ENCODE results near the gene GDF7. TPM values are rescaled to one million over a fixed set of nuclear protein-coding genes. Genes with fewer than 3 reads are reported as not detected.
A peak's percentile ranks its signal among the peaks of the same experiment; 100 is the strongest.

Gene GDF7
- total and polyA plus RNA-seq, 10 of the 15 experiments (the other 5 are each of a cell fraction or from before 2014, with no cell fraction given): 0.02 to 0.11 (median 0.04) TPM; not detected in 1

DNA sequence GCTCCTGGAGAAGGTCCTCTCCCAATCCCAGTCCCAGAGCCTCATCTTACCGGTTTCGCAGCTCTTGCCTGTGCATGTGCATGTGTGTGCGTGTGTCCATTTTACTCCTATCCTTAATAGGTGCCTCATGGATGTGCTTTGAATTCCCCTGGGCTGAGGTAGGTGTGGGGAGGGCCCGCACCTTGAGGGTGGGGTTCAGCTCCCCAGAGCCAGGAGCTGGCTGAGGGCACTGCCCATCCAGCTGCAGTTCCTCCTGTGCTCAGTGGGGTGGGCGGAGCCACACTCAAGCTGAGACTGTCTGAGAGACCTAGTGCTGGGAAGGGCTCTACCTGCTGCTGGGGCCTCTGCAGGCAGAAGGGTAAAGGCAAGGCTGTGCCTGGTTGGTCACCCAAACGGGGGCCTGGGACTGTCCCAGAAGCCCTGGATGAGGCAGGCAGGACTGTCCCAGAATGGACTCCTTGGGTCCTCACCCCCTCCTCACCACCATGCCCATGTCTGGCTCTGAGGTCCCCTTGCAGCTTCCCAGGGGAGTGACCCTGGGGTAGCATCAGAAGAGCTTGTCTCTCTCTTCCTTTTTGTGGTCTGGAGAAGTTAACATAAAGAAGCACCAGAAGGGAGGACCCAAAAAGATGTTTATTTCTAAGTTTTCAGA lies 8.9 kb downstream of the GDF7 start:
- H3K4me1 ChIP-seq (ENCODE audit: control insufficient read depth, insufficient read depth, low read length): peaks cover 37% of the 10 kb centered on the region
- intact Hi-C loops (cut with micrococcal nuclease; ENCODE audit: unreplicated experiment) (no loop called here), in situ Hi-C loops (cut with MboI) (no loop called here)
- H3K4me2 ChIP-seq (ENCODE audit: control insufficient read depth, insufficient read depth): peak overlapping the region; percentile 80
- H3K27me3 ChIP-seq (replicated peaks in 1 of 2; ENCODE audit: control insufficient read depth in 2 of 2, insufficient read depth in 2 of 2, low read length in 1 of 2): peaks cover 0 to 6% of the 10 kb centered on the region in 2 experiments; a peak in 3 of 4 replicates
- TF ChIP-seq RUNX3 (IDR thresholded peaks at IDR 0.05; ENCODE audit: low read length): 0 out of 2 replicates have a peak, but pooled peaks have one; percentile 13
- TF ChIP-seq ZNF207 (IDR thresholded peaks at IDR 0.05; ENCODE audit: borderline replicate concordance): no peak
- BruUV-seq (replicated peaks): no TSS peak
- peak; percentile 15 for DNase-seq (ENCODE audit: low read depth, low spot score)
- no peaks in the 10 kb centered on the region for H3K79me2 ChIP-seq (ENCODE audit: control insufficient read depth, insufficient read depth, low read length)
- ChIA-PET CTCF (interaction anchor here (0.7 to 7.4 kb wide), 13 partner anchors 9 to 324 kb away, joined by 3 to 82 read pairs (median 3); partner anchors contain the start of gene HS1BP3), RAD21 (ENCODE audit: unreplicated experiment) (interaction anchor here (0.8 to 2.9 kb wide), 5 partner anchors 10 to 286 kb away, joined by 3 to 9 read pairs (median 4); partner anchors contain the start of gene HS1BP3), SMC1A (ENCODE audit: uncharacterized antibody, unreplicated experiment) (interaction anchor here (0.6 to 2.8 kb wide), 7 partner anchors 14 to 292 kb away, joined by 3 to 9 read pairs (median 4); no protein-coding TSS in a partner anchor), POLR2A (no interaction called here)
- WGBS (ENCODE audit: insufficient coverage, insufficient replicate concordance, low lambda C conversion rate, missing lambda C conversion rate): 9% methylated on average over 6 of the region's 6 CpGs
- H4K20me1 ChIP-seq (ENCODE audit: control insufficient read depth, insufficient read depth): no peaks in the 10 kb centered on the region
- H3K9ac ChIP-seq (ENCODE audit: control insufficient read depth, insufficient read depth, low read length): no peak overlapping the region
- H3K4me3 ChIP-seq: no peak overlapping the region
- no peaks in the 10 kb centered on the region; the same call in 2 of the 3 replicates for H3K9me3 ChIP-seq (replicated peaks; ENCODE audit: control insufficient read depth, insufficient read depth, low read length)
- peak; percentile 89 for ATAC-seq
- peak; percentile 89 for FAIRE-seq
- peak overlapping the region; percentile 69 for H3K27ac ChIP-seq (ENCODE audit: control insufficient read depth, insufficient read depth)
- no peak overlapping the region for H2AFZ ChIP-seq (ENCODE audit: control insufficient read depth, low read depth, low read length)
- H3K36me3 ChIP-seq (ENCODE audit: control insufficient read depth in 2 of 2, insufficient read depth in 2 of 2, low read length in 1 of 2): no peaks in the 10 kb centered on the region; a peak in 1 of 4 replicates

- ChIA-PET POLR2A (no interaction called here), SMC1A (ENCODE audit: uncharacterized antibody, unreplicated experiment) (interaction anchor here (0.7 to 2.8 kb wide), 10 partner anchors 15 to 349 kb away, joined by 3 to 9 read pairs (median 4); no protein-coding TSS in a partner anchor), CTCF (interaction anchor here (0.7 to 7.4 kb wide), 15 partner anchors 8 to 350 kb away, joined by 3 to 82 read pairs (median 3); partner anchors contain the start of gene HS1BP3), RAD21 (ENCODE audit: unreplicated experiment) (interaction anchor here (0.8 to 2.9 kb wide), 7 partner anchors 10 to 285 kb away, joined by 3 to 9 read pairs (median 4); partner anchors contain the start of gene HS1BP3)
- BruUV-seq (replicated peaks): no TSS peak
- no peaks in the 10 kb centered on the region for H4K20me1 ChIP-seq (ENCODE audit: control insufficient read depth, insufficient read depth)
- no peaks in the 10 kb centered on the region; a peak in 2 of 4 replicates for H3K36me3 ChIP-seq (ENCODE audit: control insufficient read depth in 2 of 2, insufficient read depth in 2 of 2, low read length in 1 of 2)
- intact Hi-C loops (cut with micrococcal nuclease; ENCODE audit: unreplicated experiment): no loop called here
- no peaks in the 10 kb centered on the region for H3K79me2 ChIP-seq (ENCODE audit: control insufficient read depth, insufficient read depth, low read length)
- DNase-seq (ENCODE audit: low read depth, low spot score) (peak; percentile 77), FAIRE-seq (peak; percentile 75), ATAC-seq (peak; percentile 52)
- H3K4me2 ChIP-seq (ENCODE audit: control insufficient read depth, insufficient read depth): peak overlapping the region; percentile 80
- H2AFZ ChIP-seq (ENCODE audit: control insufficient read depth, low read depth, low read length): no peak overlapping the region
- H3K9ac ChIP-seq (ENCODE audit: control insufficient read depth, insufficient read depth, low read length): peak overlapping the region; percentile 10; the same call in 1 of the 2 replicates
- H3K9me3 ChIP-seq (replicated peaks; ENCODE audit: control insufficient read depth, insufficient read depth, low read length): no peaks in the 10 kb centered on the region
- peak overlapping the region; percentile 69 for H3K27ac ChIP-seq (ENCODE audit: control insufficient read depth, insufficient read depth)
- H3K4me3 ChIP-seq: no peak overlapping the region
- H3K4me1 ChIP-seq (ENCODE audit: control insufficient read depth, insufficient read depth, low read length): peaks cover 37% of the 10 kb centered on the region
- in situ Hi-C loops (cut with MboI): no loop called here
- H3K27me3 ChIP-seq (replicated peaks in 1 of 2; ENCODE audit: control insufficient read depth in 2 of 2, insufficient read depth in 2 of 2, low read length in 1 of 2): peaks cover 0 to 2% of the 10 kb centered on the region in 2 experiments; a peak in 3 of 4 replicates
- 2% methylated on average over 12 of the region's 12 CpGs for WGBS (ENCODE audit: insufficient coverage, insufficient replicate concordance, low lambda C conversion rate, missing lambda C conversion rate)
- TF ChIP-seq SREBF1 (IDR thresholded peaks at IDR 0.05; ENCODE audit: low read length) (no peak), HDAC2 (IDR thresholded peaks at IDR 0.05) (no peak), NFIC (IDR thresholded peaks at IDR 0.05; ENCODE audit: low read depth, low read length) (0 out of 2 replicates have a peak, but pooled peaks have one; percentile 24), YY1 (IDR thresholded peaks at IDR 0.05; ENCODE audit: low read depth, low read length) (no peak), NBN (IDR thresholded peaks at IDR 0.05) (no peak)
- TF ChIP-seq, protein P1, sequence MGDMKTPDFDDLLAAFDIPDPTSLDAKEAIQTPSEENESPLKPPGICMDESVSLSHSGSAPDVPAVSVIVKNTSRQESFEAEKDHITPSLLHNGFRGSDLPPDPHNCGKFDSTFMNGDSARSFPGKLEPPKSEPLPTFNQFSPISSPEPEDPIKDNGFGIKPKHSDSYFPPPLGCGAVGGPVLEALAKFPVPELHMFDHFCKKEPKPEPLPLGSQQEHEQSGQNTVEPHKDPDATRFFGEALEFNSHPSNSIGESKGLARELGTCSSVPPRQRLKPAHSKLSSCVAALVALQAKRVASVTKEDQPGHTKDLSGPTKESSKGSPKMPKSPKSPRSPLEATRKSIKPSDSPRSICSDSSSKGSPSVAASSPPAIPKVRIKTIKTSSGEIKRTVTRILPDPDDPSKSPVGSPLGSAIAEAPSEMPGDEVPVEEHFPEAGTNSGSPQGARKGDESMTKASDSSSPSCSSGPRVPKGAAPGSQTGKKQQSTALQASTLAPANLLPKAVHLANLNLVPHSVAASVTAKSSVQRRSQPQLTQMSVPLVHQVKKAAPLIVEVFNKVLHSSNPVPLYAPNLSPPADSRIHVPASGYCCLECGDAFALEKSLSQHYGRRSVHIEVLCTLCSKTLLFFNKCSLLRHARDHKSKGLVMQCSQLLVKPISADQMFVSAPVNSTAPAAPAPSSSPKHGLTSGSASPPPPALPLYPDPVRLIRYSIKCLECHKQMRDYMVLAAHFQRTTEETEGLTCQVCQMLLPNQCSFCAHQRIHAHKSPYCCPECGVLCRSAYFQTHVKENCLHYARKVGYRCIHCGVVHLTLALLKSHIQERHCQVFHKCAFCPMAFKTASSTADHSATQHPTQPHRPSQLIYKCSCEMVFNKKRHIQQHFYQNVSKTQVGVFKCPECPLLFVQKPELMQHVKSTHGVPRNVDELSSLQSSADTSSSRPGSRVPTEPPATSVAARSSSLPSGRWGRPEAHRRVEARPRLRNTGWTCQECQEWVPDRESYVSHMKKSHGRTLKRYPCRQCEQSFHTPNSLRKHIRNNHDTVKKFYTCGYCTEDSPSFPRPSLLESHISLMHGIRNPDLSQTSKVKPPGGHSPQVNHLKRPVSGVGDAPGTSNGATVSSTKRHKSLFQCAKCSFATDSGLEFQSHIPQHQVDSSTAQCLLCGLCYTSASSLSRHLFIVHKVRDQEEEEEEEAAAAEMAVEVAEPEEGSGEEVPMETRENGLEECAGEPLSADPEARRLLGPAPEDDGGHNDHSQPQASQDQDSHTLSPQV (IDR thresholded peaks at IDR 0.05): no peak
These were observed 9.6 kb downstream of the GDF7 start for GRCh38 chr2:20676353-20677215.
